Measurements from ENCODE around the gene TTLL12.

GRCh38 chr22:43209971-43210370 lies 23.0 kb upstream of the TTLL12 start:
- TF ChIP-seq EZH2 (IDR thresholded peaks at IDR 0.05; ENCODE audit: low read depth) = no peak
- TF ChIP-seq CTCF (conservative IDR thresholded peaks at IDR 0.05) = no peak
